Endothelial cell (in vitro differentiated cells): Measurements from ENCODE around the gene TRPV4. TPM values are rescaled to one million over a fixed set of nuclear protein-coding genes. Genes with fewer than 3 reads are reported as not detected.

Source experiments
- DNase-seq: peaks from one replicate; pipeline ENCODE4 v3.0.0; 2021; ENCODE audit warnings: low spot score
- H3K27ac Mint-ChIP-seq: one replicate; pipeline ENCODE4 v1.8.0; 2021; ENCODE audit warnings: mixed read lengths, inconsistent platforms; ENCODE audit not compliant: unreplicated experiment
- H3K27me3 Mint-ChIP-seq: one replicate; pipeline ENCODE4 v1.8.0; 2021; ENCODE audit warnings: mild to moderate bottlenecking, moderate library complexity, mixed read lengths, inconsistent platforms; ENCODE audit not compliant: unreplicated experiment
- H3K36me3 Mint-ChIP-seq: one replicate; pipeline ENCODE4 v1.8.0; 2021; ENCODE audit warnings: mild to moderate bottlenecking, low read depth, mixed read lengths, inconsistent platforms; ENCODE audit not compliant: unreplicated experiment
- H3K4me1 Mint-ChIP-seq: one replicate; pipeline ENCODE4 v1.8.0; 2021; ENCODE audit warnings: mild to moderate bottlenecking, mixed read lengths, inconsistent platforms; ENCODE audit not compliant: unreplicated experiment
- H3K4me3 Mint-ChIP-seq: one replicate; pipeline ENCODE4 v1.8.0; 2021; ENCODE audit warnings: mild to moderate bottlenecking, mixed read lengths, inconsistent platforms; ENCODE audit not compliant: unreplicated experiment
- H3K9me3 Mint-ChIP-seq: one replicate; pipeline ENCODE4 v1.8.0; 2021; ENCODE audit warnings: mixed read lengths, inconsistent platforms; ENCODE audit not compliant: unreplicated experiment
- total RNA-seq: library from RNA; stranded (reverse); fragmentation: NEBNext Ultra II Directional; extraction: Animal tissue kit (Norgen Biotek cat#: 25700); gene quantifications from one replicate; pipeline ENCODE4 v1.2.1, GENCODE V29; 2021; ENCODE audit not compliant: unreplicated experiment
- TF ChIP-seq, protein P1 (sequence below): fragments of 200-600 bp; sonication (generic); IDR thresholded peaks from one replicate; pipeline ENCODE4 v1.5.0; 2021; ENCODE audit warnings: antibody characterized with exemption; ENCODE audit not compliant: unreplicated experiment

TRPV4 gene
- total RNA-seq, 1 donor from 2014 or later: 7.0 TPM

DNA sequence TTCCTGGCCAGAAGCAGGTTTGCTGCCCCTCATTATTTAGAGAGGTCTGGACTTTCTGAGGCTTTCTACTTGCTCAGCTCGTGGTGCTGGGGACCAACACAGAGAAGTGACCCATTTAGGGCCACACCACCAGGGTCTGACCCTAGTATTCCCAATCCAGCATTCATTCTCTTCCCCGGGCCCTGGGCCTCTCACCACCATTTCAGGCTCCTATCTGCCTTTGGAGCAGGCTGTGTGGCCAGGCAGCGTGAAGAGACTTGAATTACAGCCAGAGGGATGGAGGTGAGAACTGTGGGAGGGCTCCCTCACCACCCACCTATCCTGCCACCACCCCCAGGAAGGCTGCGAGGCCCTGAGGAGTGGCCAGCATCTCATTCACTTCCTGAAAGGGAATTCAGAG is 95.0 kb downstream of the TRPV4 start:
- DNase-seq: no peak
- Mint-ChIP-seq H3K9me3 (no peaks in the 10 kb centered on the region), H3K27me3 (peaks cover 22% of the 10 kb centered on the region), H3K27ac (peak overlapping the region; percentile 93), H3K36me3 (peaks cover 9% of the 10 kb centered on the region), H3K4me3 (no peak overlapping the region), H3K4me1 (peaks cover 77% of the 10 kb centered on the region)
- TF ChIP-seq, protein P1, sequence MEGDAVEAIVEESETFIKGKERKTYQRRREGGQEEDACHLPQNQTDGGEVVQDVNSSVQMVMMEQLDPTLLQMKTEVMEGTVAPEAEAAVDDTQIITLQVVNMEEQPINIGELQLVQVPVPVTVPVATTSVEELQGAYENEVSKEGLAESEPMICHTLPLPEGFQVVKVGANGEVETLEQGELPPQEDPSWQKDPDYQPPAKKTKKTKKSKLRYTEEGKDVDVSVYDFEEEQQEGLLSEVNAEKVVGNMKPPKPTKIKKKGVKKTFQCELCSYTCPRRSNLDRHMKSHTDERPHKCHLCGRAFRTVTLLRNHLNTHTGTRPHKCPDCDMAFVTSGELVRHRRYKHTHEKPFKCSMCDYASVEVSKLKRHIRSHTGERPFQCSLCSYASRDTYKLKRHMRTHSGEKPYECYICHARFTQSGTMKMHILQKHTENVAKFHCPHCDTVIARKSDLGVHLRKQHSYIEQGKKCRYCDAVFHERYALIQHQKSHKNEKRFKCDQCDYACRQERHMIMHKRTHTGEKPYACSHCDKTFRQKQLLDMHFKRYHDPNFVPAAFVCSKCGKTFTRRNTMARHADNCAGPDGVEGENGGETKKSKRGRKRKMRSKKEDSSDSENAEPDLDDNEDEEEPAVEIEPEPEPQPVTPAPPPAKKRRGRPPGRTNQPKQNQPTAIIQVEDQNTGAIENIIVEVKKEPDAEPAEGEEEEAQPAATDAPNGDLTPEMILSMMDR: no peak

GRCh38 chr12:109737631-109738030 is 95.6 kb downstream of the TRPV4 start:
- H3K36me3 Mint-ChIP-seq: peaks cover 9% of the 10 kb centered on the region
- peaks cover 78% of the 10 kb centered on the region for H3K4me1 Mint-ChIP-seq
- DNase-seq: no peak
- H3K4me3 Mint-ChIP-seq: no peak overlapping the region
- TF ChIP-seq, protein P1: no peak
- no peaks in the 10 kb centered on the region for H3K9me3 Mint-ChIP-seq
- peaks cover 22% of the 10 kb centered on the region for H3K27me3 Mint-ChIP-seq
- peak overlapping the region; percentile 88 for H3K27ac Mint-ChIP-seq

DNA sequence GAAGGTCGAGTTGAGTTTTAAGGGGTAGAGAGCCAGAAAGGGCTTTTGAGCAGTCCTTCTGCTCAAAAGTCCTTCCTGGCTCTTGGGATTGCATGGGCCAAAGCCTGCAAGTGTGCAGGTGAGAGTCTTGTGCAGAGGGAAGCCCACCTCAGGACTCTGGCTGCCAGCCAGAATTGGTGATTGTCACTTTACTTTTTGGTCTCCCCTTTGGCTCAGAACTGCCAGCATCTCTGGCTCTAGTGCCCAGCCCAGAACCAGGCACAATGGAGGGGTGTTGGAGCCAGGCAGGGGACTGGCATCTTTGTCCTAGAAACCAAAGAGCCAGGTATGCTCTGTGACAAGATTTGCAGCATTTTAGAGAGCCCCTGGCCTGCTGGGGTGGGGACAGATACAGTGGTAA is 96.1 kb downstream of the TRPV4 start:
- Mint-ChIP-seq H3K36me3 (peaks cover 9% of the 10 kb centered on the region), H3K27me3 (peaks cover 18% of the 10 kb centered on the region), H3K27ac (peak overlapping the region; percentile 94), H3K4me1 (peaks cover 80% of the 10 kb centered on the region), H3K4me3 (no peak overlapping the region), H3K9me3 (no peaks in the 10 kb centered on the region)
- TF ChIP-seq, protein P1: no peak
- no peak for DNase-seq

DNA sequence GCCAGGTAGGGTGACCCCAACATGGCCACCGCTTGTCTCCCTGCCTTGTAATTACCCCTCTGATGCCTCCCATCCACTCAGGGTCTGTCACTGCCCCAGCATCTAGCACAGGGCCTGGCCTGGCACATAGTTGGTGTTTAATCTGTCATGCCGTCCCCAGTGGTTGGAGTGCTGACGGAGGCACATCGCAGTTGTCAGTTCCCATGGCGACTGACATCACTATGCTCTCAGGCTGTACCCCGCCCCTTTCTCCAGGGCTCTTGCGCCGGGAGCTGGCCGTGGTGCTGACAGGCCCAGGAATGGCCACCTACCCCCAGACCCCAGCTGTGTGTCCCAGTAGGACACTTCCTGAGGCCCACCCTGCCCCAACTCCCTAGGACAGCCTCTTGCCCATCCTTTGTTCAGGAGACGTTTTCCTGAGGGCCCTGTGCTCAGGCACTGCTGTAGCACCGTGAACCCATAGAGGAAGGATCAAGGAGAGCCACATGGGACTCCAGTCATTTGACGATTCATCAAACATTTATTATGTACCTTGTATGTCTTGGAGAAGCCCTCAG is 96.6 kb downstream of the TRPV4 start:
- DNase-seq: peak; percentile 79
- TF ChIP-seq, protein P1: no peak
- Mint-ChIP-seq H3K9me3 (no peaks in the 10 kb centered on the region), H3K36me3 (peaks cover 9% of the 10 kb centered on the region), H3K27ac (peak overlapping the region; percentile 94), H3K4me3 (no peak overlapping the region), H3K27me3 (peaks cover 18% of the 10 kb centered on the region), H3K4me1 (peaks cover 81% of the 10 kb centered on the region)

GRCh38 chr12:109735825-109736551 is 97.2 kb downstream of the TRPV4 start:
- no peak for DNase-seq
- Mint-ChIP-seq H3K4me1 (peaks cover 81% of the 10 kb centered on the region), H3K4me3 (peak overlapping the region; percentile 59), H3K27me3 (peaks cover 18% of the 10 kb centered on the region), H3K36me3 (peaks cover 9% of the 10 kb centered on the region), H3K9me3 (no peaks in the 10 kb centered on the region), H3K27ac (peak overlapping the region; percentile 94)
- TF ChIP-seq, protein P1: no peak
